Right lobe of liver (tissue), 6 donors: ENCODE data around the gene ITGA11. TPM values are rescaled to one million over a fixed set of nuclear protein-coding genes. Genes with fewer than 3 reads are reported as not detected.
A peak's percentile ranks its signal among the peaks of the same experiment; 100 is the strongest.

Experiments used
- ATAC-seq, 4 donors: fragments of 200-7000 bp; cut with Tn5 transposase; one replicate each; pipeline ENCODE4 v1.9.1; 2020; ENCODE audit warnings: mild to moderate bottlenecking in 4 of 4, moderate library complexity in 4 of 4
- DNase-seq, 3 donors: peaks; one replicate each; pipeline ENCODE4 v3.0.0-alpha.2; 2020
- H3K27ac ChIP-seq, 3 donors: fragments of 200-600 bp; one replicate each; pipeline ENCODE4 v1.8.0; 2022
- H3K27me3 ChIP-seq, 2 donors: fragments of 200-600 bp; one replicate each; pipeline ENCODE4 v1.8.0; 2022
- H3K36me3 ChIP-seq, 4 donors: fragments of 200-600 bp; sonication (generic) in 1 of 4; one replicate each; pipeline versions ENCODE4 v1.5.1 to v1.8.0; 2017 to 2022; ENCODE audit warnings: control low read depth in 1 of 4
- H3K4me1 ChIP-seq, 4 donors: fragments of 200-600 bp; sonication (generic) in 1 of 4; one replicate each; pipeline versions ENCODE4 v1.5.1 to v1.8.0; 2017 to 2022; ENCODE audit warnings: control low read depth in 1 of 4
- H3K4me3 ChIP-seq, 3 donors: fragments of 200-600 bp; one replicate each; pipeline ENCODE4 v1.8.0; 2022
- H3K9me3 ChIP-seq, 4 donors: fragments of 200-600 bp; sonication (generic) in 1 of 4; one replicate each; pipeline versions ENCODE4 v1.5.1 to v1.8.0; 2017 to 2022; ENCODE audit warnings: control low read depth in 1 of 4
- CTCF ChIP-seq, 4 donors: fragments of 200-600 bp in 3 of 4; fragments of 450-650 bp in 1 of 4; IDR thresholded peaks; one replicate each; pipeline versions ENCODE4 v1.5.1 to v1.8.0; 2016 to 2022; ENCODE audit warnings: antibody characterized with exemption in 4 of 4, mild to moderate bottlenecking in 2 of 4
- POLR2A ChIP-seq: fragments of 450-650 bp; IDR thresholded peaks from one replicate; pipeline ENCODE4 v1.6.1; 2017; ENCODE audit warnings: antibody characterized with exemption, mild to moderate bottlenecking
- WGBS: methylation state at CpG from one replicate; pipeline ENCODE4 v1.1.6; 2018; ENCODE audit warnings: low coverage, low lambda C conversion rate; ENCODE audit not compliant: insufficient coverage; ENCODE audit errors: missing lambda C conversion rate; 5-methylcytosine and 5-hydroxymethylcytosine counted together
- intact Hi-C, 2 donors: fragments of 100-400 bp; cut with DNase I; formaldehyde crosslinking; loops; one replicate each; pipeline versions ENCODE4 v1.11.2 to v1.14.1; 2022
- total RNA-seq, 6 experiments: library from RNA; depleted of rRNA in 2 of 6; stranded (reverse); fragments of >200 nt in 2 of 6; fragmentation: NEBNext Ultra II Directional in 3 of 6; extraction: Animal tissue kit (Norgen Biotek cat#: 25700) in 3 of 6; gene quantifications; one replicate each; pipeline versions ENCODE4 v1.1.0 to v1.2.4, GENCODE V29; 2016 to 2023
- donor health status: DM: no; HTN: yes; CAD: no.
- donor health status: DM: no; HTN: no; CAD: no.
- donor health status: DM: no; HTN: no; CAD: no.
- donor health status: DM: no; HTN: yes; CAD: no.
- donor health status: DM: no; HTN: yes; CAD: no.

Gene ITGA11
- total RNA-seq, 6 experiments from 2014 or later: 0.51 to 1.4 (median 0.73) TPM

GRCh38 chr15:68272721-68273271 is 159.2 kb downstream of the ITGA11 start:
- Histone ChIP-seq H3K36me3 (no peaks in the 10 kb centered on the region), H3K4me1 (peaks cover 0 to 36% (median 12%) of the 10 kb centered on the region in 4 donors), H3K9me3 (no peaks in the 10 kb centered on the region), H3K4me3 (no peak overlapping the region), H3K27me3 (no peaks in the 10 kb centered on the region), H3K27ac (no peak overlapping the region)
- WGBS: 75% methylated on average over 1 of the region's 1 CpG
- intact Hi-C loops: no loop called here
- ATAC-seq (no peak), DNase-seq (no peak)
- TF ChIP-seq CTCF (IDR thresholded peaks at IDR 0.05) (no peak), POLR2A (no peak)

GRCh38 chr15:68271854-68272471 is 160.0 kb downstream of the ITGA11 start:
- H3K27me3 ChIP-seq: no peaks in the 10 kb centered on the region
- peaks cover 0 to 36% (median 12%) of the 10 kb centered on the region in 4 donors for H3K4me1 ChIP-seq
- WGBS: 25% methylated on average over 9 of the region's 11 CpGs
- DNase-seq (peak in 1 of 3 donors; percentile 42), ATAC-seq (peak; percentile 16 to 62 (median 51))
- H3K4me3 ChIP-seq: no peak overlapping the region
- TF ChIP-seq CTCF (IDR thresholded peaks at IDR 0.05) (no peak), POLR2A (no peak)
- H3K9me3 ChIP-seq: no peaks in the 10 kb centered on the region
- intact Hi-C loops: no loop called here
- peak overlapping the region in 2 of 3 donors; percentile 27 to 29 for H3K27ac ChIP-seq
- no peaks in the 10 kb centered on the region for H3K36me3 ChIP-seq

GRCh38 chr15:68268405-68268804 is 163.6 kb downstream of the ITGA11 start:
- Histone ChIP-seq H3K27me3 (no peaks in the 10 kb centered on the region), H3K9me3 (no peaks in the 10 kb centered on the region), H3K36me3 (no peaks in the 10 kb centered on the region), H3K4me3 (no peak overlapping the region), H3K4me1 (peaks cover 0 to 9% (median 0%) of the 10 kb centered on the region in 4 donors), H3K27ac (no peak overlapping the region)
- intact Hi-C loops: no loop called here
- 48% methylated on average over 3 of the region's 3 CpGs for WGBS
- TF ChIP-seq POLR2A: no peak
- no peak for TF ChIP-seq CTCF (IDR thresholded peaks at IDR 0.05)
- DNase-seq (no peak), ATAC-seq (no peak)

DNA sequence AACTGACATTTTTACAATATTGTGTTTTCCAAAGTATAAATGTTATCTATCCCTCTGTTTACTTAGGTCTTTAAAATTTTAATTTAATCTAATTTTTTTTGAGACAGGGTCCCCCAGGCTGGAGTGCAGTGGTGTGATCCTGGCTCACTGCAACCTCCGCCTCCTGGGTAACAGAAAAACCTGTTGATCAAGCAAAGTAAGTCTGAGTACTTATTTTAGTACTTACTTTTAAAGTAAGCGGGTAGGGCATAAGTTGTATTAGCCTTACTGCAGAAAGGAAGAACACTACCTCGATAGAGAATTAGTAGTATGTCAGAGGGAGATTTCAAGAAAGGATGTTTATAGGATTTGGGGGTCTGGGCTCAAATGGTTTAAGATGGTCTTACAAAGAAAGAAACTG is 166.3 kb downstream of the ITGA11 start:
- TF ChIP-seq CTCF (IDR thresholded peaks at IDR 0.05): no peak
- no peak for TF ChIP-seq POLR2A
- H3K4me1 ChIP-seq: no peaks in the 10 kb centered on the region
- H3K4me3 ChIP-seq: no peak overlapping the region
- no peaks in the 10 kb centered on the region for H3K9me3 ChIP-seq
- 90% methylated on average over 3 of the region's 3 CpGs for WGBS
- ATAC-seq (no peak), DNase-seq (no peak)
- H3K27ac ChIP-seq: no peak overlapping the region
- intact Hi-C loops: no loop called here
- no peaks in the 10 kb centered on the region for H3K27me3 ChIP-seq
- H3K36me3 ChIP-seq: no peaks in the 10 kb centered on the region
